BJ (cell line): ENCODE results near the gene PLET1. TPM values are rescaled to one million over a fixed set of nuclear protein-coding genes. Genes with fewer than 3 reads are reported as not detected.

Source experiments
- CTCF ChIA-PET: fragments of 350-600 bp; formaldehyde crosslinking; extraction: SDS; loops from one replicate; lab custom pipeline; 2021; ENCODE audit warnings: antibody characterized with exemption, inconsistent platforms; lab: Yijun Ruan, JAX
- POLR2A ChIA-PET: fragments of 300-600 bp; sonication (Branson Sonifier 250); formaldehyde crosslinking; extraction: SDS; loops from one replicate; lab custom pipeline; 2021; ENCODE audit warnings: antibody characterized with exemption; lab: Charles Lee
- DNase-seq: peaks from one replicate; pipeline ENCODE4 v3.0.0-alpha.2; 2011; ENCODE audit warnings: low read depth
- H3K27me3 ChIP-seq: 2 replicates; pipeline ENCODE4 v1.6.0; 2011; ENCODE audit warnings: low read length; ENCODE audit not compliant: control insufficient read depth, insufficient read depth
- H3K36me3 ChIP-seq: 2 replicates; pipeline ENCODE4 v1.5.1; 2011; ENCODE audit warnings: low read length; ENCODE audit not compliant: control insufficient read depth, insufficient read depth
- H3K4me3 ChIP-seq: 2 replicates; pipeline ENCODE4 v1.5.1; 2011; ENCODE audit warnings: low read depth, mild to moderate bottlenecking, control low read depth, low read length
- CTCF ChIP-seq: IDR thresholded peaks from 2 replicates; pipeline ENCODE4 v1.5.1; 2011; ENCODE audit warnings: low read depth, mild to moderate bottlenecking, control low read depth, inconsistent platforms, low read length, moderate library complexity; ENCODE audit not compliant: insufficient read depth
- polyA plus RNA-seq: library from polyadenylated mRNA; depleted of rRNA; stranded (reverse); fragments of >200 nt; gene quantifications from 2 replicates; pipeline ENCODE4 v1.2.3, GENCODE V29; 2011

The PLET1 gene
- polyA plus RNA-seq, 1 experiment = not detected

GRCh38 chr11:112223754-112224532 is 36.7 kb downstream of the PLET1 start:
- no peak for TF ChIP-seq CTCF
- Histone ChIP-seq H3K4me3 (no peak overlapping the region), H3K27me3 (no peaks in the 10 kb centered on the region), H3K36me3 (0 out of 2 replicates have a peak, but pooled peaks cover 1% of the 10 kb centered on the region)
- POLR2A ChIA-PET = no interaction called here
- no peak for DNase-seq
- CTCF ChIA-PET = interaction anchor here (1.0 to 20.9 kb wide), 2 partner anchors 56 to 110 kb away, joined by 4 to 560 read pairs; no protein-coding TSS in a partner anchor

GRCh38 chr11:112223121-112223520 is 37.5 kb downstream of the PLET1 start:
- Histone ChIP-seq H3K4me3 (no peak overlapping the region), H3K36me3 (no peaks in the 10 kb centered on the region), H3K27me3 (no peaks in the 10 kb centered on the region)
- ChIA-PET POLR2A (no interaction called here), CTCF (interaction anchor here (0.6 to 20.9 kb wide), 4 partner anchors 11 to 157 kb away, joined by 3 to 560 read pairs (median 4); no protein-coding TSS in a partner anchor)
- no peak for TF ChIP-seq CTCF
- DNase-seq = no peak

DNA sequence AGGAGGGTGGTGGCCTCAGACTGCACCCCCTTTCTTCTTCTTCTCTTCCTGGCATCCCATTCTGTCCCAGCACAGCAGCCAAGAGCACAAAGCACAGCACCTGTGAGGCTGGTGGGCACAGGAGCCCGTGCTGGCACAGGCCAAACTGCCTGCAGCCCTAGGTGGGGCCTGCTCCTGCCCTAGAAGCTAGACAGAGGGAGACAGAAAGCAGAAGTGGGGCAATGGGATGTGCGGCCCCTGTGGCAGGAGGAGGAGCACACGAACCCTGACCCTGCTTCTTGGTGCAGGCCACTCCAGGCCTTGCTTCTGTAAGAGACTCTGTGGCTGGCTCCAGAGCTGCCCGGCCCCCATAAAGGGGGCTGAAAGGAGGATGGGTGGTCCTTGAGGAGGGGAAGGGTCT is 38.4 kb downstream of the PLET1 start:
- ChIA-PET CTCF (interaction anchor here (0.6 to 20.9 kb wide), 5 partner anchors 10 to 156 kb away, joined by 3 to 560 read pairs (median 3); no protein-coding TSS in a partner anchor), POLR2A (no interaction called here)
- TF ChIP-seq CTCF = no peak
- DNase-seq = no peak
- no peaks in the 10 kb centered on the region for H3K27me3 ChIP-seq
- H3K4me3 ChIP-seq = no peak overlapping the region
- H3K36me3 ChIP-seq = no peaks in the 10 kb centered on the region

DNA sequence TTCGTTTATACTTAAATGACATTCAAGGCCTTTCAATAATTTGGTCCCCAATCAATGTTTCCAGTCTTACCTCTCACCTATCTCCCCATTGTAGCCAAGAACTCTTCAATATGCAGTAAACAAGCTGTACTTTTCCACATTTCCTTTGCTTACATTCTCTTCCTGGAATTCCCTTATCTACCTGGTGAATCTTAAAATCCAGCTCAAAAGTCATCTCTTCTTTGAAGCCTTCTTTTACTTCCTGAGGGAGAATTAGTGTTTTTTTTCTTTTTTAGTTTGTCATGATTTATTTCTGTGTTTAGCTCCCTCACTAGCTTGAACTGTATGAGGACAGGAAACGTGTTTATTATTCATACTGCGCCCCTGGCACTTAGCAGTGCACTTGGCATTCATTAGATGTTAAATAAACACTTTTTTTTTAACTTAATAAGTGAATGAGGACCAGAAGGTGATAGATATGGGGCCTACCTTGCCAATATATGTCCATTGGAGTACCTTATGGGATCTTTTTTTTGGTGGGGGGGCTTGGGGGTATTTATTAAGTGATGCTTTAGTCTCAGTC is 39.3 kb downstream of the PLET1 start:
- no peak for DNase-seq
- no peak overlapping the region for H3K4me3 ChIP-seq
- POLR2A ChIA-PET = interaction anchor here (0.5 to 1.0 kb wide), 3 partner anchors 23 to 59 kb away, joined by 3 to 16 read pairs (median 7); no protein-coding TSS in a partner anchor
- CTCF ChIA-PET = interaction anchor here (0.7 to 20.9 kb wide), 9 partner anchors 14 to 1068 kb away, joined by 3 to 560 read pairs (median 3); partner anchors contain the start of gene BCO2
- TF ChIP-seq CTCF = no peak
- no peaks in the 10 kb centered on the region for H3K27me3 ChIP-seq
- H3K36me3 ChIP-seq = no peaks in the 10 kb centered on the region
